Activated T-cell treated with anti-CD3 and anti-CD28 coated beads for 4 hours (primary cell): ENCODE measurements around the gene KIAA1958.

Source experiments
- DNase-seq: peaks from one replicate; pipeline ENCODE4 v3.0.0-alpha.2; 2020

Gene KIAA1958

GRCh38 chr9:112486221-112487007 lies at the start of gene KIAA1958:
KIAA1958 (plus strand) TSS chr9:112486827; CDS start chr9:112574081, 87,254 bp downstream.
- DNase-seq, result peak; percentile 67

GRCh38 chr9:112437406-112437805 lies 49.2 kb upstream of the KIAA1958 start:
- no peak for DNase-seq

- no peak for DNase-seq
These were observed 47.5 kb upstream of the KIAA1958 start for GRCh38 chr9:112439171-112439570.

GRCh38 chr9:112439825-112440224 lies 46.8 kb upstream of the KIAA1958 start:
- no peak for DNase-seq

- peak; percentile 2 for DNase-seq
These were observed 43.4 kb upstream of the KIAA1958 start for GRCh38 chr9:112443200-112443599.

- no peak for DNase-seq
These were observed 43.0 kb upstream of the KIAA1958 start for GRCh38 chr9:112443636-112444035.

- no peak for DNase-seq
These were observed 41.4 kb upstream of the KIAA1958 start for GRCh38 chr9:112445196-112445595.

- no peak for DNase-seq
These were observed 40.5 kb upstream of the KIAA1958 start for GRCh38 chr9:112446080-112446479.

GRCh38 chr9:112446526-112446925 lies 40.1 kb upstream of the KIAA1958 start:
- no peak for DNase-seq

- DNase-seq, result no peak
These were observed 39.3 kb upstream of the KIAA1958 start for GRCh38 chr9:112447283-112447761.

- DNase-seq, result no peak
These were observed 23.8 kb upstream of the KIAA1958 start for GRCh38 chr9:112462855-112463254.

GRCh38 chr9:112465352-112465751 lies 21.3 kb upstream of the KIAA1958 start:
- no peak for DNase-seq

- no peak for DNase-seq
These were observed 13.6 kb upstream of the KIAA1958 start for GRCh38 chr9:112472996-112473395.

- DNase-seq, result no peak
These were observed 12.6 kb upstream of the KIAA1958 start for GRCh38 chr9:112473986-112474385.

GRCh38 chr9:112475318-112475717 lies 11.3 kb upstream of the KIAA1958 start:
- no peak for DNase-seq

- DNase-seq, result no peak
These were observed 9.3 kb upstream of the KIAA1958 start for GRCh38 chr9:112477330-112477729.

- DNase-seq, result no peak
These were observed 7.4 kb upstream of the KIAA1958 start for GRCh38 chr9:112479221-112479620.

GRCh38 chr9:112484607-112485006 lies 2.0 kb upstream of the KIAA1958 start:
- DNase-seq, result no peak

GRCh38 chr9:112485574-112485973 lies 1.1 kb upstream of the KIAA1958 start:
- no peak for DNase-seq

- DNase-seq, result peak; percentile 52
These were observed 576 bp downstream of the KIAA1958 start for GRCh38 chr9:112487008-112487798.

GRCh38 chr9:112487799-112488340 lies 1.2 kb downstream of the KIAA1958 start:
- no peak for DNase-seq

- no peak for DNase-seq
These were observed 2.5 kb downstream of the KIAA1958 start for GRCh38 chr9:112489039-112489546.

- DNase-seq, result no peak
These were observed 3.4 kb downstream of the KIAA1958 start for GRCh38 chr9:112489876-112490666.
